Osteoblast (primary cell): ENCODE data around the gene NOXRED1. TPM values are rescaled to one million over a fixed set of nuclear protein-coding genes. Genes with fewer than 3 reads are reported as not detected.

ENCODE experiments used
- DNase-seq: peaks from one replicate; pipeline ENCODE4 v3.0.0; 2011; ENCODE audit warnings: low spot score, mixed read lengths; ENCODE audit not compliant: insufficient read length; ENCODE audit errors: missing footprints
- H2AFZ ChIP-seq: 2 replicates; pipeline ENCODE4 v1.6.0; 2011; ENCODE audit warnings: mild to moderate bottlenecking, low read length
- H3K27ac ChIP-seq: 2 replicates; pipeline ENCODE4 v1.5.1; 2011; ENCODE audit warnings: mild to moderate bottlenecking, low read depth, low read length, moderate library complexity
- H3K27me3 ChIP-seq: 2 replicates; pipeline ENCODE4 v1.6.0; 2012; ENCODE audit warnings: mild to moderate bottlenecking, control low read depth, inconsistent platforms, low read length, moderate library complexity; ENCODE audit not compliant: insufficient read depth
- H3K36me3 ChIP-seq: 2 replicates; pipeline ENCODE4 v1.5.1; 2011; ENCODE audit warnings: mild to moderate bottlenecking, low read length, control low read depth, moderate library complexity; ENCODE audit not compliant: insufficient read depth
- H3K4me1 ChIP-seq: 2 replicates; pipeline ENCODE4 v1.5.1; 2011; ENCODE audit warnings: mild to moderate bottlenecking, low read length, control low read depth, moderate library complexity; ENCODE audit not compliant: insufficient read depth
- H3K4me2 ChIP-seq: 2 replicates; pipeline ENCODE4 v1.6.0; 2011; ENCODE audit warnings: mild to moderate bottlenecking, low read length; ENCODE audit not compliant: insufficient read depth
- H3K4me3 ChIP-seq: fragments of 200-600 bp; sonication (generic); 3 replicates; pipeline ENCODE4 v1.5.1; 2012; ENCODE audit warnings: mild to moderate bottlenecking, low read length, inconsistent platforms; ENCODE audit not compliant: insufficient read depth
- H3K79me2 ChIP-seq: 2 replicates; pipeline ENCODE4 v1.6.0; 2012; ENCODE audit warnings: mild to moderate bottlenecking, low read length, control low read depth, inconsistent platforms; ENCODE audit not compliant: insufficient read depth
- H3K9me3 ChIP-seq: 2 replicates; pipeline ENCODE4 v1.5.1; 2011; ENCODE audit warnings: low read depth, low read length, control low read depth
- H4K20me1 ChIP-seq: 2 replicates; pipeline ENCODE4 v1.6.0; 2012; ENCODE audit warnings: mild to moderate bottlenecking, low read length, control low read depth; ENCODE audit not compliant: insufficient read depth
- CTCF ChIP-seq: IDR thresholded peaks from 2 replicates; pipeline ENCODE4 v1.5.1; 2011; ENCODE audit warnings: mild to moderate bottlenecking, low read depth, low read length, moderate library complexity; ENCODE audit errors: extremely low read depth
- total RNA-seq: library from RNA; depleted of rRNA; stranded (reverse); fragments of >200 nt; gene quantifications from 2 replicates; pipeline ENCODE4 v1.2.3, GENCODE V29; 2012

The NOXRED1 gene, protein sequence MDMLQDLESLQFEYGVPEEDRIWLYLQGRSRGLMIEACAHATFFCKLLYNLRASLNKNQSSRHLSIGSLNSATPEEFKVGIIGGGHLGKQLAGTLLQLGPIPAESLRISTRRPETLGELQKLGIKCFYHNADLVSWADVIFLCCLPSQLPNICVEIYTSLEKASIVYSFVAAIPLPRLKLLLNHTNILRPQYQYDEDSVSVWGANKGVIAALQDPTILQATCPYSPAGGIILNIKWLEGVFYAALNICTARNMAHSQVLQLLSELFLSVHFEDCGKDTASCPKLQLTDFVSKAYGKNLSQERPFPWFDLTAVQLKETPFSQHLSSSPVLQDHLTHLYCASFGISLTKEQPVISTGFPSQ
- total RNA-seq, result 0.29 and 0.36 TPM in 2 replicates

- no peaks in the 10 kb centered on the region for H4K20me1 ChIP-seq
- H3K79me2 ChIP-seq, result no peaks in the 10 kb centered on the region
- H2AFZ ChIP-seq, result no peak within 1 kb of the TSS
- no peak within 1 kb of the TSS for H3K4me3 ChIP-seq
- H3K4me1 ChIP-seq, result no peaks in the 10 kb centered on the region
- no peak for DNase-seq
- no peaks in the 10 kb centered on the region for H3K9me3 ChIP-seq
- H3K4me2 ChIP-seq, result no peak within 1 kb of the TSS
- TF ChIP-seq CTCF, result no peak
- peaks cover 54% of the 10 kb centered on the region for H3K36me3 ChIP-seq
- H3K27ac ChIP-seq, result no peak within 1 kb of the TSS
- no peaks in the 10 kb centered on the region for H3K27me3 ChIP-seq
Measured at GRCh38 chr14:77423423-77423822, at the start of gene NOXRED1. TSS of gene NOXRED1 (minus strand) at chr14:77423523. CDS start at chr14:77422889, 634 bp downstream.

GRCh38 chr14:77470224-77470870 is 47.0 kb upstream of the NOXRED1 start:
- Histone ChIP-seq H3K27ac (no peak overlapping the region), H3K27me3 (peaks cover 14% of the 10 kb centered on the region), H4K20me1 (no peaks in the 10 kb centered on the region)

DNA sequence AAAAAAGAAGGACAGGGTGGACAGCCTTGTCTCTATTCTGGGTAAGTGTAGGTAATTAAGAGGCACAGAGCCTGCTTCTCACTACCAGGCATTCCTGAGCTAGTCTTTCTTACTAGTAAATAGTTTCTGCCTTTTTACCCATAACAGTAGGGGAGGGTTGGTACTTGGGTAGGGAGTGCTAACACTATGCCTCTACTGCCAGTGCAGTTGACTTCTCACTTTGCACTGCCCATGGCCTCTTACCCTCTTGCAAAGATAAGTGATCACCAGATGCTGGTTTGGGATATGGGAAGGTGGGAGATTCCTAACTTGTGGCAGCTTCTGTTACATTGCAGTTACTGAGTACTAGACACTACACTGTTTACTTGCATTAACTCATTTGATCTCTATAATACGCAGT is 46.2 kb upstream of the NOXRED1 start:
- no peaks in the 10 kb centered on the region for H4K20me1 ChIP-seq
- no peak for DNase-seq
- H3K27ac ChIP-seq, result no peak overlapping the region
- no peak for TF ChIP-seq CTCF
- H3K4me2 ChIP-seq, result no peak overlapping the region
- H3K9me3 ChIP-seq, result no peaks in the 10 kb centered on the region
- no peak overlapping the region for H2AFZ ChIP-seq
- no peak overlapping the region for H3K4me3 ChIP-seq
- H3K4me1 ChIP-seq, result no peaks in the 10 kb centered on the region
- no peaks in the 10 kb centered on the region for H3K79me2 ChIP-seq
- peaks cover 44% of the 10 kb centered on the region for H3K36me3 ChIP-seq
- peaks cover 9% of the 10 kb centered on the region for H3K27me3 ChIP-seq

More at GRCh38 chr14:77470224-77470870, 47.0 kb upstream of the NOXRED1 start:
- Histone ChIP-seq H2AFZ (no peak overlapping the region), H3K4me1 (no peaks in the 10 kb centered on the region), H3K4me3 (no peak overlapping the region), H3K79me2 (no peaks in the 10 kb centered on the region), H3K36me3 (peaks cover 36% of the 10 kb centered on the region), H3K9me3 (no peaks in the 10 kb centered on the region), H3K4me2 (no peak overlapping the region)
- TF ChIP-seq CTCF, result no peak
- DNase-seq, result no peak

GRCh38 chr14:77469067-77469505 is 45.8 kb upstream of the NOXRED1 start:
- Histone ChIP-seq H4K20me1 (peaks cover 3% of the 10 kb centered on the region), H3K27me3 (peaks cover 5% of the 10 kb centered on the region), H3K4me1 (no peaks in the 10 kb centered on the region), H3K36me3 (peaks cover 49% of the 10 kb centered on the region), H3K4me3 (no peak overlapping the region), H3K79me2 (no peaks in the 10 kb centered on the region), H3K4me2 (no peak overlapping the region), H3K9me3 (no peaks in the 10 kb centered on the region), H2AFZ (no peak overlapping the region), H3K27ac (no peak overlapping the region)
- no peak for TF ChIP-seq CTCF
- DNase-seq, result no peak
